IPS-18c (cell line): ENCODE results near the gene MEGF6.

Source experiments
- H3K4me3 ChIP-seq: 2 replicates; pipeline ENCODE4 v1.7.0; 2013; ENCODE audit warnings: low read depth, mild to moderate bottlenecking, low read length, moderate library complexity; ENCODE audit not compliant: insufficient read depth
- H3K9me3 ChIP-seq: one replicate; pipeline ENCODE4 v1.6.1; 2013; ENCODE audit warnings: mild to moderate bottlenecking, low read length, moderate library complexity; ENCODE audit not compliant: control insufficient read depth, insufficient read depth

Gene MEGF6

DNA sequence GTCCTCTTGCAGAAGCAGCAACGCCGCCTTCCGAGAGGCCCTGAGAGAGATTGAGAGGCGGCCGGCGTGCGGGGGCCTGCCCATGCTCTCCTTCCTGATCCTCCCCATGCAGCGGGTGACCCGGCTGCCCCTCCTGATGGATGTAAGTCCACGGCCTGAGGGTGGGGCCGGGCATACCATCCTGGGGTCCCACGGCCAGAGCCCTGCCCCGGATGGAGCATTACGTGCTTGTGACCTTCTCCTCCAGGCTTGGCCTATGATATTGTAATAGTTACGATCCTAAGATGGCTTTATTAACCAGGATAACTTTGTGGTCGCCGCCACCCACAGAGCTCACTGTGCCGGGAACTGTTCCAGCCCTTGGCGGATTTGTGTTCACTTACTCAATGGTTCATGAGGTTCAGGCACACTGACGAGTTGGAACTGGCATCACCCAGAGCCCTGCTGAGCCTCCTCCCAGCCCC, 137.9 kb downstream of the MEGF6 start:
- Histone ChIP-seq H3K9me3 (no peaks in the 10 kb centered on the region), H3K4me3 (no peak overlapping the region)

DNA sequence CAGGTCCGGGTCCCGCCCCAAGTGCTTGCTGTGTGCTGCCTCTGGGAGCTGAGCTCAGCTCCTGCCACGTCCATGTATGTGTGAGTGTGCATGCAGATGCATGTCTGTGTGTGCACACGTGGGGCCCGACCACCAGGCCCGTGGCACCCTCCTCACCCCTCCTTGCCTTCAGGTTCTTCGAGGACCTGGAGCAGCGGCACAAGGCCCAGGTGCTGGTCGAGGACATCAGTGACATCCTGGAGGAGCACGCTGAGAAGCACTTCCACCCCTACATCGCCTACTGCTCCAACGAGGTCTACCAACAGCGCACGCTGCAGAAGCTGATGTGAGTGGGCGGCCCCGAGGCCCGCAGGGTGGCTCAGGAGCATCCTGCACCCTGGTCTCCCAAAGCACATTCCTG, 138.4 kb downstream of the MEGF6 start:
- Histone ChIP-seq H3K9me3 (no peaks in the 10 kb centered on the region), H3K4me3 (no peak overlapping the region)

DNA sequence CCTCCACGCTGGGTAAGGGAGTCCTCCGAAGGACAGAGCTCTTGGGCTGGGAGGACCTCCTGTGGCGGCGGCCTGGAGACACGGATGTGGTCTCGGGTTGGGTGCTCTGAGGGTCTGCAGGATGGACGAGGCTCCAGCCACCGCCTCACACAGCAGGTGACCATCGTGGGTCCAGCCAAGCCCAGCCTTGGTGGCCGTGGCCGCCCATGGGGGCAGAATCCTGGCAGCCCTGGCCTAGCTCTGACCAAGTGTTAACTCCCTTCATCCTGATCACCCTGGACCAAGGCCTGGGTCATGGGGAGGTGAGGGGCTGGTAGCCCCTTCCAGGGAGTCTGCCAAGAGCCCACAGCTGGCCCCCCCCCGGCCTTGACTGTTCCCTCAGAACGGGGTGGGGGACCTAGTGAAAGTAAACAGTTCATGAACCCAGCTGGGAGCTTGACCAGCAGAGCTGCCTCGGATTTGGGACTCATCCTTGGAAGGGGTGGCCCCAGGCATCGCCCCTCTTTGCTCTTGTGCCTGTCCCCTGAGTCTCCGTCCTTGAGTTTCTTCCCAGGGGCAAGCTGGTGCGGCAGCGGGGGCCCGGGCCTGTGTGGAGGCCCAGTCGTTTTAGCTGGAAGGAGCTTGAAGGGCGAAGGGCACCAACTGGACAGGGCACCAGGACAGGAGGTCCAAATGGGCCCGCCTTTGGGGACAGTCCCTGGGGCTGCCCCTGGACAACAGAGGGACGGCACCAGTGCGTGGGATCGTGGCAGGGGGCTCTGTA, 139.0 kb downstream of the MEGF6 start:
- H3K9me3 ChIP-seq, result no peaks in the 10 kb centered on the region
- H3K4me3 ChIP-seq, result no peak overlapping the region

DNA sequence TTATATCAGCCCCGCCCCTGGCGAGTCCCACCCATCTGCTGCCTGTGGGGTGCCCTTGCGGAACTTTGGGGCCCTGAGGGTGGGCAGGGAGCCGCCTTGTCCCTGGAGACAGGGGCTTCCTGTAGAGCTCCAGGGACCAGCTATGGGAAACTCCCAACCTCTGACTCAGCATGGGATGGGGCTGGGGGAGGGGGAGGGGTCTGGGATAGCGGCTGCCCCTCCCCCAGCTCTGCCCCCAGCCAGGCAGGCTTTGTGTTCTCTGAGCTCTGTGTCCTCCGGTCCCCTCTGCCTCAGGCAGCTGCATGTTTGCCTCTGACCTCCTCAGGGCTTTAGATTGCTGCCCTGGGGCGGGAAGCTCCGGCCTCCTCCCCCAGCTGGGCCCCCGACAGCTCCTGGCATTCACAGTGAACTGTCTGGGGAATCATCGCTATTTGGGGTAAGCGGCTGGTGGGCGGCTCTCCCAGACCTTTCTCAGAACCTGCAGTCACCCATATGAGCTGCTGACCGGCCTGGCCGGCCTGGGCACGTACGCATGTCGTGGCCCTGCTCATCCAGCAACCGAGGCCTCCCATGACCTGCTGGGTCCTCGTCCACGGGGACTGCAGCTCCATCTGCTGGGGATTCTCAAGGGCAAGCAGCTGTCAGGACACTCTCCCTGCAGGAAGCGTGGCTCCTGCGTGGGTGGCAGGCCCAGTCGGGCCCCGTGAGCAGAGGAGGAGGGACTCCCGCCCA, 139.8 kb downstream of the MEGF6 start:
- no peak overlapping the region for H3K4me3 ChIP-seq

DNA sequence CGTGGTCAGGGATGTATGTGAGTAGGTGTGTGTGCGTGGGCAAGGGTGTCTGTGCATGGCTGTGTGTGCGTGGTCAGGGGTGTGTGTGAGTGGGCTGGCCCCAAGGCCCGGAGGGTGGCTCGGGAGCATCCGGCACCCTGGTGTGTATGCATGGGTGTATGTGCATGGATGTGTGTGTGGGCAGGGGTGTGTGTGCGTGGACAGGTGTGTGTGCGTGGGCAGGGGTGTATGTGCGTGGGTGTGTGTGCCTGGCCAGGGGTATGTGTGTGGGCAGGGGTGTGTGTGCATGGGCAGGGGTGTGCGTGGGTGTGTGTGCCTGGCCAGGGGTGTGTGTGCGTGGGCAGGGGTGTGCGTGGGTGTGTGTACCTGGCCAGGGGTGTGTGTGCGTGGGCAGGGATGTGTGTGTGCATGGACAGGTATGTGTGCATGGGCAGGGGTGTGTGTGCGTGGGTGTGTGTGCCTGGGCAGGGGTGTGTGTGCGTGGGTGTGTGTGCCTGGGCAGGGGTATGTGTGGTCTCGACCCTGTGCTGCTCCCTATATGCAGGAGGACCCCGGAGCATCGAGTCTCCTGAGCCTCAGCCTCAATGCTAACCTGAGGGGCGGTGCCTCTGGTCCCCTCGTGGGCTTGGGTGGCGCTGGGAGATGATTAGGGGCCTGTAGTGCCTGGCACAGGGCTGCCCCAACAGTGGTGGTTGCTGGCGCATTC, 140.5 kb downstream of the MEGF6 start:
- Histone ChIP-seq H3K9me3 (no peaks in the 10 kb centered on the region), H3K4me3 (no peak overlapping the region)

More for the DNA sequence above, 139.8 kb downstream of the MEGF6 start:
- H3K9me3 ChIP-seq, result no peaks in the 10 kb centered on the region

DNA sequence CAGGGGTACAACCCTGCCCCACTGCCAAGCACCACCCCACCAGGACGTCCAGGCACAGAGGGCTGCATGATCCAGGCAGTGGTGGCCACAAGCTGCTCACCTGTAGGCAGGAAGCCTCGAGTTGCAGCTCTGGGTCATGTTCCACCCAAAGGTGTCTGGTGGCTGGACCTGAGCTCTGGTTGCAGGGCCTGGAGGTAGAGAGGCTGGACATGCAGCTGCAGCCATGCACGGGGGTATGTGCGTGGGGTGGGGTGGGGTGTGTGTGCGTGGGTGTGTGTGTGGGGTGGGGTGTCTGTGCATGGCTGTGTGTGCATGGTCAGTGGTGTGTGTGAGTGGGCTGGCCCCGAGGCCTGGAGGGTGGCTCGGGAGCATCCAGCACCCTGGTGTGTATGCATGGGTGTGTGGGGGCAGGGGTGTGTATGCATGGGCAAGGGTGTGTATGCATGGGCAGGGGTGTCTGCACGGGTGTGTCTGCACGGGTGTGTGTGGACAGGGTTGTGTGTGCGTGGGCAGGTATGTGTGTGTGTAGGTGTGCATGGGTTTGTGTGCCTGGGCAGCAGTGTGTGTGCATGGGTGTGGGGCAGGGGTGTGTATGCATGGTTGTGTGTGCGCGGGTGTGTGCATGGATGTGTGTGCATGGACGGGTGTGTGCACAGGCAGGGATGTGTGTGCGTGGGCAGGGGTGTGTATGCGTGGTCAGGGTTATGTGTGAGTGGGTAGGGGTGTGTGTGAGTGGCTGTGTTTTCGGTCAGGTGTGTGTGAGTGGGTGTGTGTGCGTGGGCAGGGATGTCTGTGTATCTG, 141.3 kb downstream of the MEGF6 start:
- Histone ChIP-seq H3K4me3 (no peak overlapping the region; the same call in 1 of the 2 replicates), H3K9me3 (no peaks in the 10 kb centered on the region)

DNA sequence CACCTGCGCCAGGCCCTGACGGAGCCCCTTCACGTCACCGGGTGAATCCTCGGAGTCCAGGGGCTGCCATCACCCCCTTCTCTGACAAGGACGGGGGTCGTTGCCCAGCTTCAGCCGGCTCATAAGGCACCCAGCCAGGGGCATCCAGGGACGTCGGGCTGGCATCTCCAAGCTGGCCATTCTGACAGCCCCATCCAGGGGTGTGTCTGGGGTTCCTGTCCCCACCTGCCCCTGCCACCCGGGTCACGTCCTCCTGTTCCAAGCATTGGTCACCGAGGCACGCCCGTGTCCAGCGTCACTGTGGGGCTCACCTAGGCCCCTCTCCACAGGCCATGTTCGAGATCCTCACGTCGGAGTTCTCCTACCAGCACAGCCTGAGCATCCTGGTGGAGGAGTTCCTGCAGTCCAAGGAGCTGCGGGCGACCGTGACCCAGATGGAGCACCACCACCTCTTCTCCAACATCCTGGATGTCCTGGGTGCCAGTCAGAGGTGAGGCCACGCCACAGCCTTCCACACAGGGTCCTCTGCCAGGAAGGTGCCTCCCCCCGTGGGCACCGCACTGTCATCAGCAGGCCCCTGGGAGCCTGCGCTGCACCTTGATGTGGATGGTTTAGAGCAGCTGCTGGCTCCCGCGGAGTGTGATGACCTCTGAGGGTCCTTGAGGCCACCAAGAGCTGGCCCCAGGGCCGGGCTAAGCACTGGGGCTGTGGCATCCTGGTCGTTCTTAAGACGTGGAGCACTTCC, 142.0 kb downstream of the MEGF6 start:
- Histone ChIP-seq H3K9me3 (no peaks in the 10 kb centered on the region), H3K4me3 (no peak overlapping the region)

DNA sequence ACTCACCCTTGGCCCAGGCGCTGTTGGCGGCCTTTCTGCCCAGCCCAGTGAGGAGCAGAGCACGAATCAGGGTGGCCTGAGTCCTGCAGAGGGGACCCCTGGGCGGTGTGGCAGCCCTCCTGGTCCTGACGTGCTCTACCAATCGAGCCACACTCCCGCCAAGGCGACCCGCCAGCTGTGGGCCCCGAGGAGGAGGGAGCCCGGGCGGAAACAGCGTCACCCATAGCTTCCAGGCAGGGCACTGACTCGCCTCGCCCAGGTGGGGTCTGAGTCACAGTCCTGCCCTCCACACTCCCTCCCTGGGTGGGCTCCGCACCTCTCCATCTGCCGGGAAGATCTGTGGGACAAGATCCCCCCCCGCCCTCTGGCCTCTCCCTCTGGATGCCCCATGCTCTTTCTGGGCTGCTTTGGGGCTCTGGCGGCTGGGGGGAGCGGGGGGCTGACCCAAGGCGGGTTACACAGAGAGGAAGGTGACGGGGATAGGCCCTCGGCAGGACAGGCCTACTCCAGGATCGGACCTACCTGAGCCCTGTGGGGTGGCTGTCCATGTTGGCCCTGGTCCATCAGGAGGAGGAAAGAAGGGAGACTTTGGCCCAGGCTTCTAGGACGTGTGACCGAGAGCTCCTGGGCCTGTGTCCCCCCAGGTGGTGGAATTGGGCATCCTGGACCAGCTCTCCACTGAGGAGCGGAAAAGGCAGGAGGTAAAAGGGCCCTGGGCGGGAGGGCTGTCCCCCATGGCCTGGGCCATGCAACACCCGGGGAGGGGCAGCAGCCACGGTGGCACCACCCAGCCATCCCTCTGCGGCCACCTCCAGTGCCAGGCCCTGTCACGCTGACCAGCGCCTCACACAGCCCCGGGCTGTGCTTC, 142.8 kb downstream of the MEGF6 start:
- no peaks in the 10 kb centered on the region for H3K9me3 ChIP-seq
- no peak overlapping the region for H3K4me3 ChIP-seq

DNA sequence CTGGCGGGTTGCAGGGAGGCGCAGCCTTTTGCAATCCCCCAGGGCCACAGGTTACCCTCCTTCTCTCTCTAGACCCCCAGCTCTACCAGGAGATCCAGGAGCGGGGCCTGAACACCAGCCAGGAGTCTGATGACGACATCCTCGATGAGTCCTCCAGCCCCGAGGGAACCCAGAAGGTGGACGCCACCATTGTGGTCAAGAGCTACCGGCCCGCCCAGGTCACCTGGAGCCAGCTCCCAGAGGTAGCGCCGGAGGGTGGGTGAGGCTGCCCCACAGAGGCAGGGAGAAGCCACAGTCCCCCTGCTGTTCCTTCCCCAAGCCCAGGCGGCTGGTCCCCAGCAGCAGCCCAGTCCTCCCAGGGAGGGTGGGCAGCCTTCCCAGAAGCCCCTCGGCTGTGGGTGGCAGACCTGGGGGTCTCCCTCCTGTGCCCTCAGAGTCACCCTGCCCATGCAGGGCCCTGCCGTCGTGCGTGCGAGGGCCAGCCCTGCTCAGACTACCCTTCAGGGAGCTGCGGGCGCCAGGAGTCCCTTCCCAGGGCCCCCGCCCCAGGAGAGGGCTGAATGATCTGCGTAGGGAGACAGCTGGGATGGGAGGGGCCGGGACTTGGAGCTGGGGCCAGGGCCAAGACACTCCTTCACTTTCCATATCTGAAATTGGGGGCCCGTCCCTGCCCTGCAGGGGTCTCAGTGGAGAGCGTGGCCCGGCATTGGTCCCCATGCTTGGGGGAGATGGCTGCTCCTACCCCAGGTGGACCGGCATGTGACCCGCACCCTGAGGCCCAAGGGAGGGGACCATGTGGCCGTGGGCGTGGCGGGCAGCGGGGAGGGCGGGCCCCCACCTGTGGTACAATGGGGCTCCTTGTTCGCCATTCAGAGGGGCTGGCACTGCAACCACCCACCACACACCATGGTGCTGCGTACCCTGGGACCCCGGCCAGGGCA, 143.9 kb downstream of the MEGF6 start:
- Histone ChIP-seq H3K9me3 (no peaks in the 10 kb centered on the region), H3K4me3 (no peak overlapping the region)

DNA sequence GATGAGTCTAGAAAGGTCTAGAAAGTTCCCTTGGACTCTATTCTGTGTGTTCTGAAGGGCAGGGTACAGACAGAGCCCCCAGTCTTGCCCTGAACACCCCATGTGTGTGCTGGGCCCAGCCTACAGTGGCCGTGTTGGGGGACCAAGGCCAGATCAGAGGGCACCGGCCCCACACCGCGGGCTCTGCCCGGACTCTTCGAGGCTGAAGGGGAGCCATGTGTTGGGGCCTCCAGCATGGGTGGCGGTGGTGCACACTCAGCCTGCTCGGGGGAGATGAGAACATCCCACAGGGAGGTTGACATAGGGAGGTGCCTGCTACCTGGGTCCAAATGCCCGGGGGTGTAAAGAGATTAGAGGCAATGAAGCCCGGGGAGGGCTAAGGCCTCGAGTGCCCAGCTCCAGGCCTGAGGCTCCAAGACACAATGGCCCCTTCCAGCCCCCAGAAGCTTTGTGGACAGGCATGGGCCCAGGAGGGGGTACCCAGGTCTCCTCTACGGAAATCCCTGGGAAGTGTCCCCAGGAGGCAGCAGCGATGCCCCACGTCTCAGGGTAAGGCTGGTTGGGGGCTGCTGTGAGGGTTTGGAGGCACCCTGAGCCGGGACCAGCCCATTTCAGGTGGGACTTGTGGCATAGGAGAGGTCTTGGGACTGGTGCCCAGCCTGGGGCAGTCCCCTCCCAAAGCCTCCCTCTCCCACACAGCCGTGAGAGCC, 144.8 kb downstream of the MEGF6 start:
- Histone ChIP-seq H3K9me3 (no peaks in the 10 kb centered on the region), H3K4me3 (no peak overlapping the region)

DNA sequence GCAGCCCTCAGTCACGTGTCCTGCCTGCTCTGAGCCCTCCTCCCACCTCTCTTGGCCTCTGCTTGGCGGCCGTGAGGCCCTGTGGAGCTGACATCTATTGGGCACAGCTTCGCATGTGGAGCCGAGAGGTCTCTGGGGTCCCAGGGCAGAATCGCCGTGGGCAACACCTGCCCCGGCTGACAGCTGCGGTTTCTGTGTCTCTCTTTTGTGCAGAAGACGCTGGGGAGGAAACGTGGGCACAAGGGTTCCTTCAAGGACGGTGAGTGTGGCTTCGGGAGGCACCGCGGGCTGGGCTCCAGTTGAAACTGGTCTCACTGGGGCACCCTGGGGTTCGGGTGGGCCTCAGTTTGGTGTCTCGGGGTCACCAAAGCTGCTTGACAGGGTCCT, 145.4 kb downstream of the MEGF6 start:
- no peak overlapping the region for H3K4me3 ChIP-seq

DNA sequence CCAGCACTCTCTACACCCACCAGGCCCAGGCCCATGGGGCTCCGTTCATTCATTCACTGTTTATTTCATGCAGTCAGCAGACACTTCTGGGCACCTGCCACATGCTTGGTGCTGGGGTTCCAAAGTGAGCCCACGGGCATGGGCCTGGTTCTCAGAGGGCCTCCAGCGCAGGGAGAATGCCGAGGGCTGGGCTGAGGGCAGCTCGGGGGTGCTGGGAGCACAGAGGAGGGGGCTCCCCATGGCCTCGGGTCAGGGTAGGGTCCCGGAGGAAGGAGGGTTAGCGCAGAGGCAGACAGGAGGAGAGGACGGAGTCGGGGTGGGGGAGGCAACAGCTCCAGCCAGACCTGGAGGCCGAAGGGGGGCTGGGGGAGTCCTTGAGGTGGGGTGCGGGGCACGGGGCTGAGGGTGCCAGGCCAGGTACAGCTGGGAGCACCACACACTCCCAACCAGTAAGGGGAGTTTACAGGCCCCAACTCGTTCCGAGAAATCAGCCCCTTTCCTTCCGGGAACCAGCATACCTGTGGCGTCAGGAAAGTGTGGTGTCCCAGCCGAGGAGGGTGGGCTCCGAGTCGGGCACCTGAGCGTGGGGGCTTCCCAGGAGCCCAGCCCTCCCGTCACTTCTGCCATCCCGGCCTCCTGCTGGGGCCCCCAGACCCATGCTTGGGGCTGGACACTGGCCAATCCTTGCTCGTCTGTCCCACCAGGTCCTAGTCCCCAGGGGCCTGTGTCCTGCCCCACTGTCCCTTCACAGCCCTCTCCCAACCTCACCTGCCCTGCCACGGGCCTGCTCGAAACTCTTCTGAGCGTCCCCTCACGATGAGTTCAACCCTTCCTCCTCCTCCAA, 146.0 kb downstream of the MEGF6 start:
- no peaks in the 10 kb centered on the region for H3K9me3 ChIP-seq
- no peak overlapping the region for H3K4me3 ChIP-seq

More for the DNA sequence above, 145.4 kb downstream of the MEGF6 start:
- no peaks in the 10 kb centered on the region for H3K9me3 ChIP-seq

DNA sequence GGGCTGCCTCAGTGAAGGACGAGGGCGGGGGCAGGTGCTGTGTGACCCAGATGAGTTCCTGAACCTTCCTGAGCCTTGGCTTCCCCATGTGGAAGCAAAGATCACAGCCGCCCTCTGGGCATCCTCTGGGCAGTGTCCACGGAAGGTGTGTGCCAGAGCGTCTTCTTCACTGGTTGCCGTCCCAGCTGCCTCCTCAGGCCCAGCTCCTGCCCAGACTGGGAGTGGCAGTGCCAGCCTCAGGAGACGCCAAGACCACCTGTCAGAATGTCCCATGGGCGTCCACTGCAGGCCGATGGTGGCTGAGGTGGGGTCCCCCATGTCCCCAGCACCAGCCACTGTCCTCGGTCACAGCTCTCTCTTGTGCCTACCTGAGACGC, 146.7 kb downstream of the MEGF6 start:
- H3K4me3 ChIP-seq, result no peak overlapping the region
- H3K9me3 ChIP-seq, result no peaks in the 10 kb centered on the region
